ENCODE measurements around the gene UPK3BL1. TPM values are rescaled to one million over a fixed set of nuclear protein-coding genes. Genes with fewer than 3 reads are reported as not detected.
"Not testable (repeated sequence)": the region's sequence is repeated elsewhere in the genome, so short reads cannot be mapped to it uniquely, and the experiment has no call there.

UPK3BL1 gene
- total RNA-seq, 3 donors from 2014 or later (not counting 1 experiment from before 2014, with no cell fraction given) = 73.3 to 83.5 (median 78.0) TPM

GRCh38 chr7:102592477-102593019 lies 50.0 kb downstream of the UPK3BL1 start:
- H3K4me1 Mint-ChIP-seq; DNase-seq; H3K27me3 ChIP-seq (ENCODE audit: control insufficient read depth, insufficient read depth, low read length); H3K4me3 Mint-ChIP-seq; H3K9me3 Mint-ChIP-seq; H3K27ac Mint-ChIP-seq; H3K4me1 ChIP-seq (ENCODE audit: control insufficient read depth, insufficient read depth, low read length); H3K27ac ChIP-seq (ENCODE audit: low read length); H3K36me3 Mint-ChIP-seq; H3K4me3 ChIP-seq (ENCODE audit: low read length); H3K27me3 Mint-ChIP-seq (ENCODE audit: low read depth in 2 of 2); H3K36me3 ChIP-seq (ENCODE audit: control insufficient read depth, insufficient read depth, low read length); intact Hi-C loops (cut with micrococcal nuclease); H3K9me3 ChIP-seq (ENCODE audit: control insufficient read depth, insufficient read depth, low read length): not testable (repeated sequence)
- peak; percentile 70 to 84 (median 70) for ATAC-seq
- WGBS (ENCODE audit: insufficient coverage) = 56% methylated on average over 5 of the region's 26 CpGs

- H3K4me1 ChIP-seq (ENCODE audit: control insufficient read depth, insufficient read depth, low read length); H3K27me3 Mint-ChIP-seq (ENCODE audit: low read depth in 2 of 2); H3K9me3 Mint-ChIP-seq; H3K36me3 Mint-ChIP-seq; DNase-seq; H3K27ac Mint-ChIP-seq; H3K4me3 Mint-ChIP-seq; H3K4me3 ChIP-seq (ENCODE audit: low read length); H3K27ac ChIP-seq (ENCODE audit: low read length); H3K36me3 ChIP-seq (ENCODE audit: control insufficient read depth, insufficient read depth, low read length); H3K4me1 Mint-ChIP-seq; H3K27me3 ChIP-seq (ENCODE audit: control insufficient read depth, insufficient read depth, low read length); H3K9me3 ChIP-seq (ENCODE audit: control insufficient read depth, insufficient read depth, low read length); intact Hi-C loops (cut with micrococcal nuclease): not testable (repeated sequence)
- ATAC-seq = peak; percentile 31 to 50 (median 36)
- no CpG with 5 or more reads among the region's 9 CpGs for WGBS (ENCODE audit: insufficient coverage)
Observed at GRCh38 chr7:102589857-102590256, 52.7 kb downstream of the UPK3BL1 start.

Other genes starting within 250 kb of the UPK3BL1 start
- 10 to 100 TPM; 38.2 to 44.2 (median 39.5) TPM for gene PRKRIP1, start 246.4 kb downstream of the UPK3BL1 start, total RNA-seq
- gene ORAI2, start 209.2 kb downstream of the UPK3BL1 start, total RNA-seq = 10 to 100 TPM; 39.1 to 55.0 (median 41.3) TPM
- 1 to 10 TPM; 4.1 to 9.2 (median 9.1) TPM for gene ALKBH4, start 177.9 kb downstream of the UPK3BL1 start, total RNA-seq
- 10 to 100 TPM; 20.0 to 24.1 (median 20.4) TPM for gene LRWD1, start 177.8 kb downstream of the UPK3BL1 start, total RNA-seq
- 10 to 100 TPM; 35.3 to 44.5 (median 44.5) TPM for gene POLR2J, start 163.9 kb downstream of the UPK3BL1 start, total RNA-seq
- 10 to 100 TPM in 2 of 3 donors, 1 to 10 TPM in 1; 2.4 to 14.3 (median 12.3) TPM for gene RASA4B, start 125.0 kb downstream of the UPK3BL1 start, total RNA-seq
- 100 to 1,000 TPM in 1 of 3 donors, 10 to 100 TPM in 2; 56.5 to 100 (median 68.5) TPM for gene UPK3BL2, start 99.1 kb downstream of the UPK3BL1 start, total RNA-seq
- under 1 TPM in 2 of 3 donors, not detected in 1; 0.25 to 0.61 TPM for gene SPDYE2, start 91.6 kb downstream of the UPK3BL1 start, total RNA-seq
- gene POLR2J3, start 70.2 kb downstream of the UPK3BL1 start, total RNA-seq = 100 to 1,000 TPM; 120 to 150 (median 131) TPM
- 10 to 100 TPM; 27.0 to 35.6 (median 28.5) TPM for gene RASA4, start 26.0 kb downstream of the UPK3BL1 start, total RNA-seq
- not detected for gene SPDYE2B, start 7.5 kb upstream of the UPK3BL1 start, total RNA-seq
- gene POLR2J2, start 28.9 kb upstream of the UPK3BL1 start, total RNA-seq = 10 to 100 TPM; 38.9 to 63.8 (median 49.4) TPM
- 1 to 10 TPM; 5.8 to 8.9 (median 5.9) TPM for gene FAM185A, start 106.2 kb upstream of the UPK3BL1 start, total RNA-seq